K562 (cell line): ENCODE data around the gene ADAM8. TPM values are rescaled to one million over a fixed set of nuclear protein-coding genes. Genes with fewer than 3 reads are reported as not detected.

Source experiments
- ATAC-seq: fragments of 200-7000 bp; cut with Tn5 transposase; 3 replicates; pipeline ENCODE4 v1.9.1; 2020; ENCODE audit warnings: moderate library complexity
- BruUV-seq: library from RNA; stranded (reverse); fragments of 400-500 nt; replicated peaks from 2 replicates; lab custom pipeline; 2021; lab: Mats Ljungman, UMichigan
- CTCF ChIA-PET: fragments of 300-600 bp; formaldehyde crosslinking; extraction: SDS; loops from one replicate; lab custom pipeline; 2021; ENCODE audit warnings: low intra/inter-chr PET ratio; lab: Yijun Ruan, JAX
- POLR2A ChIA-PET: fragments of 300-600, 350-650 bp; sonication (Branson Sonifier 250); formaldehyde crosslinking; extraction: SDS; loops from one replicate; lab custom pipeline; 2021; ENCODE audit warnings: antibody characterized with exemption, inconsistent platforms; lab: Yijun Ruan, JAX
- DNase-seq, 4 experiments: peaks; one replicate each; pipeline versions ENCODE4 v3.0.0 to v3.0.0-alpha.2; 2011 to 2018; ENCODE audit warnings: low spot score in 3 of 4, mixed read lengths in 3 of 4; ENCODE audit errors: extremely low read depth in 1 of 4
- FAIRE-seq: peaks from 2 replicates; lab custom pipeline; 2011; peaks lifted over from hg19 to GRCh38; lab: Jason Lieb, UNC
- H2AFZ ChIP-seq: 2 replicates; pipeline ENCODE4 v1.6.0; 2011; ENCODE audit warnings: low read depth, low read length, control low read depth, inconsistent platforms
- H3K27ac ChIP-seq: fragments of 200-600 bp; 3 replicates; pipeline ENCODE4 v1.8.0; 2011; ENCODE audit warnings: low read depth, mild to moderate bottlenecking, control low read depth, inconsistent platforms, low read length, moderate library complexity, mixed read lengths; ENCODE audit errors: extremely low read depth
- H3K27me3 ChIP-seq, 2 experiments: fragments of 300-600 bp in 1 of 2; 2 replicates in 1 of 2; 3 replicates in 1 of 2; pipeline versions ENCODE4 v1.6.0 to v1.8.0; 2011; ENCODE audit warnings: inconsistent platforms in 2 of 2, low read length in 2 of 2, mild to moderate bottlenecking in 1 of 2, mixed read lengths in 1 of 2, moderate library complexity in 1 of 2; ENCODE audit not compliant: control insufficient read depth in 2 of 2, insufficient read depth in 2 of 2
- H3K36me3 ChIP-seq: fragments of 300-600 bp; 3 replicates; pipeline ENCODE4 v1.8.0; 2011; ENCODE audit warnings: mild to moderate bottlenecking, low read length, inconsistent platforms; ENCODE audit not compliant: control insufficient read depth, insufficient read depth
- H3K4me1 ChIP-seq, 2 experiments: fragments of 200-600 bp in 1 of 2; replicated peaks in 1 of 2; 2 replicates in 1 of 2; 3 replicates in 1 of 2; pipeline versions ENCODE4 v1.5.1 to v1.8.0; 2011; ENCODE audit warnings: inconsistent platforms in 2 of 2, low read length in 2 of 2, mild to moderate bottlenecking in 1 of 2, mixed read lengths in 1 of 2, moderate library complexity in 1 of 2; ENCODE audit not compliant: control insufficient read depth in 2 of 2, insufficient read depth in 2 of 2
- H3K4me2 ChIP-seq: 2 replicates; pipeline ENCODE4 v1.6.1; 2011; ENCODE audit warnings: low read length, control low read depth, inconsistent platforms, mixed read lengths; ENCODE audit not compliant: insufficient read depth
- H3K4me3 ChIP-seq: fragments of 200-600 bp; sonication (generic), shearing (Covaris generic); 2 replicates; pipeline ENCODE4 v1.5.1; 2016; ENCODE audit warnings: control low read depth, inconsistent platforms
- H3K79me2 ChIP-seq: fragments of 200-600 bp; 3 replicates; pipeline ENCODE4 v1.8.0; 2011; ENCODE audit warnings: low read length, inconsistent platforms; ENCODE audit not compliant: control insufficient read depth, insufficient read depth
- H3K9ac ChIP-seq, 2 experiments: 2 replicates each; pipeline versions ENCODE4 v1.6.0 to v1.6.1; 2011; ENCODE audit warnings: low read depth in 2 of 2, low read length in 2 of 2, control low read depth in 1 of 2, inconsistent platforms in 1 of 2, mild to moderate bottlenecking in 1 of 2, mixed read lengths in 1 of 2; ENCODE audit not compliant: insufficient read depth in 1 of 2
- H3K9me1 ChIP-seq: one replicate; pipeline ENCODE4 v1.6.0; 2011; ENCODE audit warnings: inconsistent platforms, mild to moderate bottlenecking, low read length, moderate library complexity; ENCODE audit not compliant: control insufficient read depth, insufficient read depth
- H3K9me3 ChIP-seq: replicated peaks from 2 replicates; pipeline ENCODE4 v1.5.1; 2011; ENCODE audit warnings: low read depth, low read length, inconsistent platforms; ENCODE audit not compliant: control insufficient read depth, insufficient read depth
- H4K20me1 ChIP-seq: replicated peaks from 2 replicates; pipeline ENCODE4 v1.6.1; 2011; ENCODE audit warnings: low read length, inconsistent platforms, mixed read lengths; ENCODE audit not compliant: control insufficient read depth, insufficient read depth
- NCOA4 ChIP-seq: fragments of 450-650 bp; IDR thresholded peaks from 2 replicates; pipeline ENCODE4 v1.6.1; 2018; ENCODE audit warnings: mild to moderate bottlenecking; ENCODE audit not compliant: partially characterized antibody
- PURB ChIP-seq: sonication (generic); formaldehyde crosslinking; IDR thresholded peaks from 2 replicates; pipeline ENCODE4 v1.9.0; 2021; ENCODE audit warnings: low read depth, mild to moderate bottlenecking, missing genetic modification reagents
- SMAD4 ChIP-seq: fragments of 250-450 bp; sonication (Bioruptor Pico); conservative IDR thresholded peaks from 2 replicates; pipeline ENCODE4 v1.8.0; 2021; ENCODE audit warnings: inconsistent platforms, mild to moderate bottlenecking, moderate library complexity
- ZFX ChIP-seq: sonication (generic); formaldehyde crosslinking; IDR thresholded peaks from 2 replicates; pipeline ENCODE4 v1.8.0; 2022; ENCODE audit warnings: mild to moderate bottlenecking, missing genetic modification reagents, moderate library complexity
- ZNF133 ChIP-seq: fragments of 250-450 bp; sonication (Bioruptor Pico); IDR thresholded peaks from 2 replicates; pipeline ENCODE4 v1.4.0; 2020; ENCODE audit warnings: mild to moderate bottlenecking
- WGBS: fragments of 100-300 bp; shearing (Covaris generic); methylation state at CpG from one replicate; pipeline ENCODE4 v1.1.6; 2016; ENCODE audit warnings: low coverage, mixed read lengths; ENCODE audit not compliant: insufficient coverage; ENCODE audit errors: missing lambda C conversion rate; 5-methylcytosine and 5-hydroxymethylcytosine counted together
- in situ Hi-C: fragments of 300-500 bp; cut with MboI; formaldehyde crosslinking; loops from 4 replicates; pipeline ENCODE4 v1.15.0; 2018; ENCODE audit warnings: inconsistent platforms, mixed read lengths
- intact Hi-C: fragments of 100-400 bp; cut with micrococcal nuclease; formaldehyde crosslinking; loops from 2 replicates; pipeline ENCODE4 v1.14.2; 2022
- polyA plus RNA-seq, 8 experiments: library from polyadenylated mRNA; depleted of rRNA in 4 of 8; stranded (reverse) in 5 of 8; unstranded in 3 of 8; fragments of >200 nt; fragmentation: Nextera tagmentation in 2 of 8; fragmentation: Illumina TruSeq in 1 of 8; extraction: Ambion mirVana in 2 of 8; extraction: Trizol in 1 of 8; gene quantifications; 2 replicates each; pipeline versions ENCODE4 v1.2.1 to v1.2.3, GENCODE V29; 2011 to 2014; ENCODE audit warnings: inconsistent platforms in 1 of 8, missing spikeins in 1 of 8
- total RNA-seq, 7 experiments: library from RNA; depleted of rRNA in 6 of 7; stranded (reverse); fragments of >200 nt in 6 of 7; fragmentation: Illumina TruSeq in 2 of 7; extraction: Trizol in 2 of 7; gene quantifications; 2 replicates each; pipeline versions ENCODE4 v1.2.1 to v1.2.3, GENCODE V29; 2011 to 2021; ENCODE audit warnings: low replicate concordance in 1 of 7
- TF ChIP-seq, protein P1 (sequence below): sonication (generic); formaldehyde crosslinking; IDR thresholded peaks from 2 replicates; pipeline ENCODE4 v1.4.0; 2020; ENCODE audit warnings: mild to moderate bottlenecking, missing genetic modification reagents
- TF ChIP-seq, protein P2 (sequence below), 3 experiments: fragments of 200-800 bp in 1 of 3; fragments of 250-450 bp in 1 of 3; fragments of 450-650 bp in 1 of 3; sonication (Bioruptor Pico) in 1 of 3; sonication (Bioruptor generic) in 1 of 3; formaldehyde crosslinking in 1 of 3; IDR thresholded peaks; 2 replicates each; pipeline versions ENCODE4 v1.6.1 to v1.8.0; 2016 to 2022; ENCODE audit warnings: mild to moderate bottlenecking in 2 of 3, missing genetic modification characterization in 2 of 3, missing compliant biosample characterization in 1 of 3, moderate library complexity in 1 of 3

Gene ADAM8
- total and polyA plus RNA-seq, 9 of the 15 experiments (the other 6 are each of a cell fraction or from before 2014, with no cell fraction given) = 0.07 to 7.0 (median 1.1) TPM

DNA sequence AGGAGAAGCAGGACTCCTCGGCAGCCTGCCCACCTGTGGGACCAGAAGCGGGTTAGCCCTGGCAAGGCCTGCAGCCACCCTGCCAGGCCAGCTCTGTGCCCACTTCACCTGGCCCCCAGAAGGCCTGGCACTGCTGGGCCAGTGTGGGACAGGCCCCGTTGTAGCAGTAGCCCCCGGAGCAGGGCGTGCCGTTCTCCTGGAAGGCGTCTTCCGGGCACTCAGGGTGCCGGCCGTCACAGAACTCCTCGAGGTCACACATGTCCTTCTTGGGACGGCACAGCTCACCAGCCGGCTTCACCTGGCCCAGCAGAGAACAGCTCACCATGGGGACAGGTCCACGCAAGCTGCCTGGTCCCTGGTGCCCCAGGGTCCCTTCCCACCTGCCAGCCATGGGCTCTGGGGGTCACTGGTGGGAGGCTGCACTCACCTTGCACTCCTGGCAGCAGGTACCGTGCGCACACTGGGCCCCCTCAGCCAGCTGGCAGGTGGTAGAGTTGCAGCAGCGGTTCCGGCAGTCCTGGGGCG, 5.8 kb downstream of the ADAM8 start:
- FAIRE-seq = no peak
- no TSS peak for BruUV-seq
- POLR2A ChIA-PET = interaction anchor here (1.3 kb wide), 1 partner anchor 8 kb away, joined by 4 read pairs; no protein-coding TSS in a partner anchor
- Histone ChIP-seq H3K27ac (no peak overlapping the region), H3K79me2 (no peaks in the 10 kb centered on the region), H4K20me1 (no peaks in the 10 kb centered on the region), H3K4me2 (no peak overlapping the region), H3K36me3 (no peaks in the 10 kb centered on the region), H3K27me3 (no peaks in the 10 kb centered on the region), H3K9ac (no peak overlapping the region), H2AFZ (no peak overlapping the region), H3K4me3 (no peak overlapping the region), H3K9me1 (no peaks in the 10 kb centered on the region), H3K4me1 (peaks cover 8 to 92% of the 10 kb centered on the region in 2 experiments), H3K9me3 (no peaks in the 10 kb centered on the region)
- no peak for ATAC-seq
- TF ChIP-seq ZNF133 (CRISPR knock-in tag) (no peak), PURB (CRISPR knock-in tag) (no peak), SMAD4 (CRISPR knock-in tag) (no peak), ZFX (CRISPR knock-in tag) (no peak), NCOA4 (no peak)
- TF ChIP-seq, protein P1, sequence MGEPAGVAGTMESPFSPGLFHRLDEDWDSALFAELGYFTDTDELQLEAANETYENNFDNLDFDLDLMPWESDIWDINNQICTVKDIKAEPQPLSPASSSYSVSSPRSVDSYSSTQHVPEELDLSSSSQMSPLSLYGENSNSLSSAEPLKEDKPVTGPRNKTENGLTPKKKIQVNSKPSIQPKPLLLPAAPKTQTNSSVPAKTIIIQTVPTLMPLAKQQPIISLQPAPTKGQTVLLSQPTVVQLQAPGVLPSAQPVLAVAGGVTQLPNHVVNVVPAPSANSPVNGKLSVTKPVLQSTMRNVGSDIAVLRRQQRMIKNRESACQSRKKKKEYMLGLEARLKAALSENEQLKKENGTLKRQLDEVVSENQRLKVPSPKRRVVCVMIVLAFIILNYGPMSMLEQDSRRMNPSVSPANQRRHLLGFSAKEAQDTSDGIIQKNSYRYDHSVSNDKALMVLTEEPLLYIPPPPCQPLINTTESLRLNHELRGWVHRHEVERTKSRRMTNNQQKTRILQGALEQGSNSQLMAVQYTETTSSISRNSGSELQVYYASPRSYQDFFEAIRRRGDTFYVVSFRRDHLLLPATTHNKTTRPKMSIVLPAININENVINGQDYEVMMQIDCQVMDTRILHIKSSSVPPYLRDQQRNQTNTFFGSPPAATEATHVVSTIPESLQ = no peak
- TF ChIP-seq, protein P2, sequence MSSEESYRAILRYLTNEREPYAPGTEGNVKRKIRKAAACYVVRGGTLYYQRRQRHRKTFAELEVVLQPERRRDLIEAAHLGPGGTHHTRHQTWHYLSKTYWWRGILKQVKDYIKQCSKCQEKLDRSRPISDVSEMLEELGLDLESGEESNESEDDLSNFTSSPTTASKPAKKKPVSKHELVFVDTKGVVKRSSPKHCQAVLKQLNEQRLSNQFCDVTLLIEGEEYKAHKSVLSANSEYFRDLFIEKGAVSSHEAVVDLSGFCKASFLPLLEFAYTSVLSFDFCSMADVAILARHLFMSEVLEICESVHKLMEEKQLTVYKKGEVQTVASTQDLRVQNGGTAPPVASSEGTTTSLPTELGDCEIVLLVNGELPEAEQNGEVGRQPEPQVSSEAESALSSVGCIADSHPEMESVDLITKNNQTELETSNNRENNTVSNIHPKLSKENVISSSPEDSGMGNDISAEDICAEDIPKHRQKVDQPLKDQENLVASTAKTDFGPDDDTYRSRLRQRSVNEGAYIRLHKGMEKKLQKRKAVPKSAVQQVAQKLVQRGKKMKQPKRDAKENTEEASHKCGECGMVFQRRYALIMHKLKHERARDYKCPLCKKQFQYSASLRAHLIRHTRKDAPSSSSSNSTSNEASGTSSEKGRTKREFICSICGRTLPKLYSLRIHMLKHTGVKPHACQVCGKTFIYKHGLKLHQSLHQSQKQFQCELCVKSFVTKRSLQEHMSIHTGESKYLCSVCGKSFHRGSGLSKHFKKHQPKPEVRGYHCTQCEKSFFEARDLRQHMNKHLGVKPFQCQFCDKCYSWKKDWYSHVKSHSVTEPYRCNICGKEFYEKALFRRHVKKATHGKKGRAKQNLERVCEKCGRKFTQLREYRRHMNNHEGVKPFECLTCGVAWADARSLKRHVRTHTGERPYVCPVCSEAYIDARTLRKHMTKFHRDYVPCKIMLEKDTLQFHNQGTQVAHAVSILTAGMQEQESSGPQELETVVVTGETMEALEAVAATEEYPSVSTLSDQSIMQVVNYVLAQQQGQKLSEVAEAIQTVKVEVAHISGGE (CRISPR knock-in tag; IDR thresholded peaks at IDR 0.05) = no peak
- intact Hi-C loops = no loop called here
- CTCF ChIA-PET = no interaction called here
- in situ Hi-C loops = no loop called here
- 100% methylated on average over 4 of the region's 19 CpGs for WGBS
- DNase-seq = no peak
